NCI-H2171 (cell line): ENCODE results near the gene CRAT.

ENCODE experiments used
- DNase-seq: peaks from one replicate; lab custom pipeline; 2025; lab: John Stamatoyannopoulos, UW

Gene CRAT

DNA sequence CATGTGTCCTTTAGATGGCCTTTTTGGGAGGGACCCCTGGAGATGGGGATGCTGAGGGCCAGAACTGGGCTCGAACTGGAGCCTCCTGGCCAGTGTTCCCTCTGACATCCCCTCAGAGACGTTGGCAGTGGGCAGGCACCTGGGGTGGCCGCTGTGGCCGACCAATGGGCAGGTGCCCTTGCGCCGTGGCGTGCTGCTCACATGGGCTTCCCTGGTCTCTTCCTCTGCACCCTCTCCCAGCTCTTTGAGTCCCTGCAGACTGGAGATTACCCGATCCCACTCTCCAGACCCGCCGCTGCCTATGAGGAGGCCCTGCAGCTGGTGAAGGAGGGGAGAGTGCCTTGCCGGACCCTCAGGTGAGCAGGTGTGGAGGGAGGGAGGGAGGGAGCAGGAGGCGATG lies 49.6 kb downstream of the CRAT start:
- no peak for DNase-seq

- no peak for DNase-seq
Measured at GRCh38 chr9:129059796-129060785, 50.5 kb downstream of the CRAT start.

GRCh38 chr9:129058965-129059795 lies 51.4 kb downstream of the CRAT start:
- no peak for DNase-seq

DNA sequence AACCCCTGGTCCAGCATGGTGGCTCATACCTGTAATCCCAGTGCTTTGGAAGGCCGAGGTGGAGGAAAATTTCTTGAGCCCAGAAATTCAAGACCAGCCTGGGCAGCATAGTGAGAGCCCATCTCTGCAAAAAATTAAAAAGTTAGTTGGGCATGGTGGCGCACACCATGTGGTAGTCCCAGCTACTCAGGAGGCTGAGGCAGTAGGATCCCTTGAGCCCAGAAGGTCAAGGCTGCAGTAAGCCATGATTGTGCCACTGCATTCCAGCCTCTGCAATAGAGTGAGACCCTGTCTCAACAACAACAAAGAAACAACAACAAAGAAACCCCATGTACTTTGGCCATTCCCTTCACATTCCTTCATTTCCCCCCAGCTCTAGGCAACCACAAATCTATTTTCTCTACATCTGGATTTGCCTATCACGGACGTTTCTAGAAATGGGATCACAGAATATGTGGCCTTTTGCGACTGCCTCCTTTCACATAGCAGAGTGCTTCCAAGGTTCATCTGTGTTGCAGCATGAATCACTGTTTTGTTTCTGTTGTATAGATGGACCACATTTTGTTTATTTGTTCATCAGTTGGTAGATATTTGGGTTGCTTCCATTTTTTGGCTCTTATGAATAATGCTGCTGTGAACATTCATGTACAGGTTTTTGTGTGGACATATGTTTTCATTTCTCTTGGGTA lies 56.3 kb downstream of the CRAT start:
- DNase-seq: no peak

GRCh38 chr9:129053020-129053419 lies 57.6 kb downstream of the CRAT start:
- DNase-seq: no peak

- DNase-seq: peak; percentile 69
Measured at GRCh38 chr9:129052592-129052991, 58.0 kb downstream of the CRAT start.
